PC-3 (cell line): ENCODE measurements around the gene RCOR1. TPM values are rescaled to one million over a fixed set of nuclear protein-coding genes. Genes with fewer than 3 reads are reported as not detected.
A peak's percentile ranks its signal among the peaks of the same experiment; 100 is the strongest.

Experiments used
- ATAC-seq: fragments of 200-7000 bp; cut with Tn5 transposase; 2 replicates; pipeline ENCODE4 v1.9.1; 2020; ENCODE audit warnings: mild to moderate bottlenecking, moderate library complexity
- BruUV-seq: library from RNA; stranded (reverse); fragments of 400-500 nt; replicated peaks from 2 replicates; lab custom pipeline; 2021; lab: Mats Ljungman, UMichigan
- CTCF ChIA-PET: fragments of 300-600 bp; sonication (Branson Sonifier 250); formaldehyde crosslinking; loops from one replicate; lab custom pipeline; 2022; ENCODE audit warnings: antibody characterized with exemption; lab: Charles Lee
- POLR2A ChIA-PET: fragments of 300-600 bp; sonication (Branson Sonifier 250); formaldehyde crosslinking; loops from one replicate; lab custom pipeline; 2022; ENCODE audit warnings: antibody characterized with exemption; ENCODE audit not compliant: unreplicated experiment; lab: Charles Lee
- DNase-seq: peaks from one replicate; pipeline ENCODE4 v3.0.0-alpha.2; 2015
- H2AFZ ChIP-seq: fragments of 300-600 bp; sonication (generic); 2 replicates; pipeline ENCODE4 v1.6.0; 2016; ENCODE audit warnings: antibody characterized with exemption, low read length
- H3F3A ChIP-seq: fragments of 300-600 bp; sonication (generic); one replicate; pipeline ENCODE4 v1.6.0; 2017; ENCODE audit warnings: antibody characterized with exemption, low read length, control low read depth, mild to moderate bottlenecking; ENCODE audit not compliant: unreplicated experiment
- H3K27ac ChIP-seq: fragments of 300-600 bp; sonication (generic); 2 replicates; pipeline ENCODE4 v1.5.1; 2016; ENCODE audit warnings: mild to moderate bottlenecking, low read length
- H3K27me3 ChIP-seq: fragments of 300-600 bp; sonication (generic); 2 replicates; pipeline ENCODE4 v1.6.1; 2016; ENCODE audit warnings: low read length, mixed read lengths
- H3K36me3 ChIP-seq: fragments of 300-600 bp; sonication (generic); 2 replicates; pipeline ENCODE4 v1.6.1; 2016; ENCODE audit warnings: low read depth, mixed run types, low read length, mixed read lengths
- H3K4me1 ChIP-seq: fragments of 300-600 bp; sonication (generic); 2 replicates; pipeline ENCODE4 v1.5.1; 2016; ENCODE audit warnings: low read length; ENCODE audit not compliant: insufficient read depth
- H3K4me2 ChIP-seq: fragments of 300-600 bp; sonication (generic); 2 replicates; pipeline ENCODE4 v1.6.0; 2016; ENCODE audit warnings: low read length
- H3K4me3 ChIP-seq: fragments of 300-600 bp; sonication (generic); 2 replicates; pipeline ENCODE4 v1.5.1; 2016; ENCODE audit warnings: mild to moderate bottlenecking, low read length, mixed read lengths
- H3K79me2 ChIP-seq: fragments of 300-600 bp; sonication (generic); 2 replicates; pipeline ENCODE4 v1.6.1; 2017; ENCODE audit warnings: low read length, mixed read lengths
- H3K9ac ChIP-seq: fragments of 300-600 bp; sonication (generic); 2 replicates; pipeline ENCODE4 v1.6.0; 2016; ENCODE audit warnings: mild to moderate bottlenecking, low read length
- H3K9me2 ChIP-seq: fragments of 300-600 bp; sonication (generic); replicated peaks from 2 replicates; pipeline ENCODE4 v1.6.1; 2016; ENCODE audit warnings: mixed run types, low read length, mixed read lengths
- H3K9me3 ChIP-seq: fragments of 300-600 bp; sonication (generic); 2 replicates; pipeline ENCODE4 v1.6.1; 2016; ENCODE audit warnings: low read length, mixed read lengths
- H4K20me1 ChIP-seq: fragments of 300-600 bp; sonication (generic); 2 replicates; pipeline ENCODE4 v1.6.1; 2016; ENCODE audit warnings: low read length, mixed read lengths
- CTCF ChIP-seq: fragments of 300-600 bp; sonication (generic); conservative IDR thresholded peaks from 2 replicates; pipeline ENCODE4 v1.5.1; 2017; ENCODE audit warnings: antibody characterized with exemption, low read depth, mild to moderate bottlenecking, low read length
- EZH2 ChIP-seq: fragments of 300-600 bp; sonication (generic); IDR thresholded peaks from one replicate; pipeline ENCODE4 v1.6.1; 2017; ENCODE audit warnings: antibody characterized with exemption, mild to moderate bottlenecking, low read length; ENCODE audit not compliant: unreplicated experiment
- EZH2phosphoT487 ChIP-seq: fragments of 300-600 bp; sonication (generic); IDR thresholded peaks from 2 replicates; pipeline ENCODE4 v1.6.1; 2018; ENCODE audit warnings: mild to moderate bottlenecking, antibody characterized with exemption, low read length, borderline replicate concordance
- intact Hi-C: fragments of 100-400 bp; cut with micrococcal nuclease; formaldehyde crosslinking; loops from 2 replicates; pipeline ENCODE4 v1.9.0; 2023
- total RNA-seq: library from RNA; depleted of rRNA; stranded (reverse); fragments of >200 nt; gene quantifications from 2 replicates; pipeline ENCODE4 v1.2.3, GENCODE V29; 2014

The RCOR1 gene
- total RNA-seq, 1 experiment from 2014 or later = 22.2 TPM

GRCh38 chr14:102594514-102595175 lies 2.2 kb downstream of the RCOR1 start:
- H3K27ac ChIP-seq = no peak overlapping the region
- intact Hi-C loops = loop anchor here (5.0 kb wide), 1 partner anchor 98 kb away; no protein-coding TSS in a partner anchor

GRCh38 chr14:102601378-102601925 lies 9.0 kb downstream of the RCOR1 start:
- Histone ChIP-seq H3K9ac (no peak overlapping the region), H4K20me1 (peaks cover 54% of the 10 kb centered on the region), H2AFZ (no peak overlapping the region), H3K4me2 (no peak overlapping the region), H3K27ac (no peak overlapping the region), H3K36me3 (peaks cover 12% of the 10 kb centered on the region), H3K27me3 (no peaks in the 10 kb centered on the region), H3K4me1 (peaks cover 3% of the 10 kb centered on the region; the same call in 1 of the 2 replicates), H3K79me2 (peaks cover 97% of the 10 kb centered on the region), H3K4me3 (no peak overlapping the region), H3K9me3 (no peaks in the 10 kb centered on the region), H3K9me2 (no peaks in the 10 kb centered on the region), H3F3A (no peaks in the 10 kb centered on the region)
- no TSS peak for BruUV-seq
- DNase-seq = no peak
- ChIA-PET POLR2A (no interaction called here), CTCF (no interaction called here)
- TF ChIP-seq EZH2phosphoT487 = no peak
- TF ChIP-seq CTCF = no peak
- TF ChIP-seq EZH2 = no peak
- intact Hi-C loops = no loop called here
- no peak for ATAC-seq

More at GRCh38 chr14:102594514-102595175, 2.2 kb downstream of the RCOR1 start:
- peaks cover 21% of the 10 kb centered on the region for H3K4me1 ChIP-seq
- peaks cover 4% of the 10 kb centered on the region for H3F3A ChIP-seq
- ChIA-PET CTCF (interaction anchor here (0.5 to 1.3 kb wide), 15 partner anchors 10 to 399 kb away, joined by 3 to 9 read pairs (median 5); no protein-coding TSS in a partner anchor), POLR2A (no interaction called here)
- H3K36me3 ChIP-seq = peaks cover 16% of the 10 kb centered on the region
- no peaks in the 10 kb centered on the region for H3K9me2 ChIP-seq
- no peak for TF ChIP-seq EZH2phosphoT487
- TF ChIP-seq CTCF = peak; percentile 85
- TF ChIP-seq EZH2 = no peak
- DNase-seq (peak; percentile 79), ATAC-seq (no peak)
- no peaks in the 10 kb centered on the region for H3K27me3 ChIP-seq
- H3K4me2 ChIP-seq = peak overlapping the region; percentile 93
- no TSS peak for BruUV-seq
- peaks cover 34% of the 10 kb centered on the region for H4K20me1 ChIP-seq
- no peaks in the 10 kb centered on the region for H3K9me3 ChIP-seq
- peaks cover 68% of the 10 kb centered on the region for H3K79me2 ChIP-seq
- no peak overlapping the region for H2AFZ ChIP-seq
- peak overlapping the region; percentile 77 for H3K9ac ChIP-seq
- H3K4me3 ChIP-seq = peak overlapping the region; percentile 94
